ENCODE measurements around the gene CSNK2A2.

DNA sequence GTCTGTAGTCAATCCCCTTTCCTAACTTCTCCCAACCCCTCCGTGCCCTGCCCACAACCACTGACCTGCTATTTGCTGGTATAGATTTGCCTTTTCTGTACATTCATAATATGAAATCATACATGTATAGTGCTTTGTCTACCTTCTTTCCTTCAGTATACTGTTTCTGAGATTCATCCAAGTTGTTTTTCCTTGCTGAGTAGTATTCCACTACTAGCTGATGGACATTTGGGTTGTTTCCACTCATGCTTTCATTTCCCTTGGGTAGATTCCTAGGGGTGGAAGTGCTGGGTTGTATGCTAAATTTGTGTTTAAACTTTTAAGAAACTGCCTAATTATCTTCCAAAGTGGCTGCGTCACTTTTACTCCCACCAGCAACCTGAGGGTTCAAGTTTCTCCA is 27.7 kb downstream of the CSNK2A2 start:
- no peak for TF ChIP-seq SREBF2 (IDR thresholded peaks at IDR 0.05)
- TF ChIP-seq JUNB (IDR thresholded peaks at IDR 0.05), result no peak
- TF ChIP-seq CTCF (IDR thresholded peaks at IDR 0.05), result no peak
- TF ChIP-seq HDAC2 (IDR thresholded peaks at IDR 0.05), result no peak
- no peak for TF ChIP-seq MAFK (IDR thresholded peaks at IDR 0.05; ENCODE audit: partially characterized antibody)
- no peak for TF ChIP-seq MAZ (IDR thresholded peaks at IDR 0.05; ENCODE audit: borderline replicate concordance, low read depth, low read length)
- no peak for TF ChIP-seq POLR2A (IDR thresholded peaks at IDR 0.05; ENCODE audit: low read length)
- no peak for TF ChIP-seq PHF8 (IDR thresholded peaks at IDR 0.05; ENCODE audit: borderline replicate concordance, low read depth)
- TF ChIP-seq REST (IDR thresholded peaks at IDR 0.05), result no peak
- no peak for TF ChIP-seq EP300 (IDR thresholded peaks at IDR 0.05)
- no peak for TF ChIP-seq RARB (CRISPR knock-in tag; IDR thresholded peaks at IDR 0.05)
- no peak for TF ChIP-seq CEBPB (IDR thresholded peaks at IDR 0.05)

All from A549 (cell line).